Measurements from ENCODE around the gene SUSD5.

DNA sequence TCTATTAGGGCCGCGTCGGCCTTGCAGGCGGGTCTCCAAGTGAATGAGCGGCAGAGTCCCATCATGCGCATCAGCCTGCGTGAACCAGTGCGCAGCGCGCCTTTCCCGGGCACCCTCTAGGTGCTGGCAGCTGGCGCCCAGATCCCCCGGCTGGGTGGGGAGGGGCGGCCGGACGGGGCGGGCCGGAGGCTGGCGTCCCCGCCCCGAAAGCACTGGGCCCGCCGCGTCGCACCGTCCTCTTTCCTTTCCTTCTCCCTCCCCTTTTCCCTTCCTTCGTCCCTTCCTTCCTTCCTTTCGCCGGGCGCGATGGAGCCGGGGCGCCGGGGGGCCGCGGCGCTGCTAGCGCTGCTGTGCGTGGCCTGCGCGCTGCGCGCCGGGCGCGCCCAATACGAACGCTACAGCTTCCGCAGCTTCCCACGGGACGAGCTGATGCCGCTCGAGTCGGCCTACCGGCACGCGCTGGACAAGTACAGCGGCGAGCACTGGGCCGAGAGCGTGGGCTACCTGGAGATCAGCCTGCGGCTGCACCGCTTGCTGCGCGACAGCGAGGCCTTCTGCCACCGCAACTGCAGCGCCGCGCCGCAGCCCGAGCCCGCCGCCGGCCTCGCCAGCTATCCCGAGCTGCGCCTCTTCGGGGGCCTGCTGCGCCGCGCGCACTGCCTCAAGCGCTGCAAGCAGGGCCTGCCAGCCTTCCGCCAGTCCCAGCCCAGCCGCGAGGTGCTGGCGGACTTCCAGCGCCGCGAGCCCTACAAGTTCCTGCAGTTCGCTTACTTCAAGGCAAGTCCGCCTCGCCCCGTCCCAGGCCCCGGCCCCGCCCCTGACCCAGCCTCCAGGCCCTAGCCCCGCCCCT is 104.6 kb downstream of the SUSD5 start, which contains the start of gene CRTAP:
- TF ChIP-seq, protein P1, sequence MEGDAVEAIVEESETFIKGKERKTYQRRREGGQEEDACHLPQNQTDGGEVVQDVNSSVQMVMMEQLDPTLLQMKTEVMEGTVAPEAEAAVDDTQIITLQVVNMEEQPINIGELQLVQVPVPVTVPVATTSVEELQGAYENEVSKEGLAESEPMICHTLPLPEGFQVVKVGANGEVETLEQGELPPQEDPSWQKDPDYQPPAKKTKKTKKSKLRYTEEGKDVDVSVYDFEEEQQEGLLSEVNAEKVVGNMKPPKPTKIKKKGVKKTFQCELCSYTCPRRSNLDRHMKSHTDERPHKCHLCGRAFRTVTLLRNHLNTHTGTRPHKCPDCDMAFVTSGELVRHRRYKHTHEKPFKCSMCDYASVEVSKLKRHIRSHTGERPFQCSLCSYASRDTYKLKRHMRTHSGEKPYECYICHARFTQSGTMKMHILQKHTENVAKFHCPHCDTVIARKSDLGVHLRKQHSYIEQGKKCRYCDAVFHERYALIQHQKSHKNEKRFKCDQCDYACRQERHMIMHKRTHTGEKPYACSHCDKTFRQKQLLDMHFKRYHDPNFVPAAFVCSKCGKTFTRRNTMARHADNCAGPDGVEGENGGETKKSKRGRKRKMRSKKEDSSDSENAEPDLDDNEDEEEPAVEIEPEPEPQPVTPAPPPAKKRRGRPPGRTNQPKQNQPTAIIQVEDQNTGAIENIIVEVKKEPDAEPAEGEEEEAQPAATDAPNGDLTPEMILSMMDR (IDR thresholded peaks at IDR 0.05) = peak in 1 of 6 experiments; percentile 27
- TF ChIP-seq POLR2A (IDR thresholded peaks at IDR 0.05) = peak in 1 of 2 donors; percentile 80

All from adrenal gland (tissue), 5 donors.